ENCODE data around the gene PDZRN3. TPM values are rescaled to one million over a fixed set of nuclear protein-coding genes. Genes with fewer than 3 reads are reported as not detected.

The PDZRN3 gene
- total RNA-seq, 1 donor from 2014 or later, result 3.4 TPM

- Histone ChIP-seq H3K27me3 (no peaks in the 10 kb centered on the region), H3K9me3 (ENCODE audit: low read depth) (no peaks in the 10 kb centered on the region), H3K4me1 (peaks cover 3% of the 10 kb centered on the region), H3K4me3 (no peak overlapping the region), H2AFZ (replicated peaks) (no peak overlapping the region), H3F3A (ENCODE audit: low read depth) (no peaks in the 10 kb centered on the region), H3K4me2 (no peak overlapping the region), H3K27ac (no peak overlapping the region), H3K9ac (no peak overlapping the region), H3K79me2 (ENCODE audit: low read depth) (peaks cover 3% of the 10 kb centered on the region), H4K20me1 (ENCODE audit: low read depth) (no peaks in the 10 kb centered on the region), H3K36me3 (no peaks in the 10 kb centered on the region)
- Mint-ChIP-seq H3K4me1 (peaks cover 5% of the 10 kb centered on the region), H3K27me3 (ENCODE audit: insufficient read depth, low read depth) (peaks cover 7% of the 10 kb centered on the region), H3K36me3 (peaks cover 2% of the 10 kb centered on the region), H3K9me3 (no peaks in the 10 kb centered on the region), H3K27ac (no peak overlapping the region), H3K4me3 (no peak overlapping the region)
- no peak for TF ChIP-seq EZH2phosphoT487 (IDR thresholded peaks at IDR 0.05)
- DNase-seq (ENCODE audit: low spot score), result no peak
Measured at GRCh38 chr3:73614419-73614818, 10.3 kb downstream of the PDZRN3 start.

GRCh38 chr3:73611176-73611575 is 13.6 kb downstream of the PDZRN3 start:
- H3K9me3 ChIP-seq (ENCODE audit: low read depth), result no peaks in the 10 kb centered on the region
- Mint-ChIP-seq H3K9me3 (no peaks in the 10 kb centered on the region), H3K4me1 (peaks cover 16% of the 10 kb centered on the region), H3K4me3 (no peak overlapping the region), H3K27ac (no peak overlapping the region), H3K27me3 (ENCODE audit: insufficient read depth, low read depth) (peaks cover 2% of the 10 kb centered on the region), H3K36me3 (peaks cover 2% of the 10 kb centered on the region)
- H3F3A ChIP-seq (ENCODE audit: low read depth), result no peaks in the 10 kb centered on the region
- DNase-seq (ENCODE audit: low spot score), result no peak
- H3K4me3 ChIP-seq, result no peak overlapping the region
- H3K27ac ChIP-seq, result no peak overlapping the region
- no peak overlapping the region for H3K4me2 ChIP-seq
- no peaks in the 10 kb centered on the region for H3K36me3 ChIP-seq
- peaks cover 3% of the 10 kb centered on the region for H3K4me1 ChIP-seq
- H3K9ac ChIP-seq, result no peak overlapping the region
- H4K20me1 ChIP-seq (ENCODE audit: low read depth), result no peaks in the 10 kb centered on the region
- no peaks in the 10 kb centered on the region for H3K79me2 ChIP-seq (ENCODE audit: low read depth)
- H3K27me3 ChIP-seq, result no peaks in the 10 kb centered on the region
- no peak overlapping the region for H2AFZ ChIP-seq (replicated peaks)
- TF ChIP-seq CTCF (IDR thresholded peaks at IDR 0.05), result no peak
- TF ChIP-seq EZH2phosphoT487 (IDR thresholded peaks at IDR 0.05), result no peak
- TF ChIP-seq EZH2 (IDR thresholded peaks at IDR 0.05), result no peak

- peaks cover 3% of the 10 kb centered on the region for H3K4me1 ChIP-seq
- no peak overlapping the region for H3K27ac ChIP-seq
- TF ChIP-seq EZH2 (IDR thresholded peaks at IDR 0.05) (no peak), CTCF (IDR thresholded peaks at IDR 0.05) (no peak), EZH2phosphoT487 (IDR thresholded peaks at IDR 0.05) (no peak)
- no peaks in the 10 kb centered on the region for H3K27me3 ChIP-seq
- H3F3A ChIP-seq (ENCODE audit: low read depth), result no peaks in the 10 kb centered on the region
- H3K9ac ChIP-seq, result no peak overlapping the region
- Mint-ChIP-seq H3K4me1 (peaks cover 16% of the 10 kb centered on the region), H3K27me3 (ENCODE audit: insufficient read depth, low read depth) (peaks cover 2% of the 10 kb centered on the region), H3K4me3 (no peak overlapping the region), H3K36me3 (no peaks in the 10 kb centered on the region), H3K9me3 (no peaks in the 10 kb centered on the region), H3K27ac (no peak overlapping the region)
- H3K36me3 ChIP-seq, result no peaks in the 10 kb centered on the region
- H3K79me2 ChIP-seq (ENCODE audit: low read depth), result no peaks in the 10 kb centered on the region
- no peak overlapping the region for H3K4me2 ChIP-seq
- DNase-seq (ENCODE audit: low spot score), result no peak
- H3K4me3 ChIP-seq, result no peak overlapping the region
- no peaks in the 10 kb centered on the region for H3K9me3 ChIP-seq (ENCODE audit: low read depth)
- no peaks in the 10 kb centered on the region for H4K20me1 ChIP-seq (ENCODE audit: low read depth)
- no peak overlapping the region for H2AFZ ChIP-seq (replicated peaks)
Measured at GRCh38 chr3:73610493-73610892, 14.2 kb downstream of the PDZRN3 start.

- H3K27ac Mint-ChIP-seq, result no peak overlapping the region
- H3K4me2 ChIP-seq, result no peak overlapping the region
Measured at GRCh38 chr3:73609655-73610054, 15.1 kb downstream of the PDZRN3 start.

More at GRCh38 chr3:73609655-73610054, 15.1 kb downstream of the PDZRN3 start:
- Mint-ChIP-seq H3K4me3 (no peak overlapping the region), H3K4me1 (peaks cover 14% of the 10 kb centered on the region), H3K36me3 (no peaks in the 10 kb centered on the region), H3K9me3 (no peaks in the 10 kb centered on the region), H3K27me3 (ENCODE audit: insufficient read depth, low read depth) (peaks cover 2% of the 10 kb centered on the region)
- Histone ChIP-seq H3K79me2 (ENCODE audit: low read depth) (no peaks in the 10 kb centered on the region), H3K4me3 (no peak overlapping the region), H3K27me3 (no peaks in the 10 kb centered on the region), H2AFZ (replicated peaks) (no peak overlapping the region), H3K4me1 (peaks cover 3% of the 10 kb centered on the region), H3K36me3 (no peaks in the 10 kb centered on the region), H3K27ac (no peak overlapping the region), H3F3A (ENCODE audit: low read depth) (no peaks in the 10 kb centered on the region), H4K20me1 (ENCODE audit: low read depth) (no peaks in the 10 kb centered on the region), H3K9ac (no peak overlapping the region), H3K9me3 (ENCODE audit: low read depth) (no peaks in the 10 kb centered on the region)
- TF ChIP-seq CTCF (IDR thresholded peaks at IDR 0.05) (no peak), EZH2phosphoT487 (IDR thresholded peaks at IDR 0.05) (no peak), EZH2 (IDR thresholded peaks at IDR 0.05) (no peak)
- no peak for DNase-seq (ENCODE audit: low spot score)
